Measurements from ENCODE around the gene MEI1.
"Not testable (repeated sequence)": the region's sequence is repeated elsewhere in the genome, so short reads cannot be mapped to it uniquely, and the experiment has no call there.

The MEI1 gene

DNA sequence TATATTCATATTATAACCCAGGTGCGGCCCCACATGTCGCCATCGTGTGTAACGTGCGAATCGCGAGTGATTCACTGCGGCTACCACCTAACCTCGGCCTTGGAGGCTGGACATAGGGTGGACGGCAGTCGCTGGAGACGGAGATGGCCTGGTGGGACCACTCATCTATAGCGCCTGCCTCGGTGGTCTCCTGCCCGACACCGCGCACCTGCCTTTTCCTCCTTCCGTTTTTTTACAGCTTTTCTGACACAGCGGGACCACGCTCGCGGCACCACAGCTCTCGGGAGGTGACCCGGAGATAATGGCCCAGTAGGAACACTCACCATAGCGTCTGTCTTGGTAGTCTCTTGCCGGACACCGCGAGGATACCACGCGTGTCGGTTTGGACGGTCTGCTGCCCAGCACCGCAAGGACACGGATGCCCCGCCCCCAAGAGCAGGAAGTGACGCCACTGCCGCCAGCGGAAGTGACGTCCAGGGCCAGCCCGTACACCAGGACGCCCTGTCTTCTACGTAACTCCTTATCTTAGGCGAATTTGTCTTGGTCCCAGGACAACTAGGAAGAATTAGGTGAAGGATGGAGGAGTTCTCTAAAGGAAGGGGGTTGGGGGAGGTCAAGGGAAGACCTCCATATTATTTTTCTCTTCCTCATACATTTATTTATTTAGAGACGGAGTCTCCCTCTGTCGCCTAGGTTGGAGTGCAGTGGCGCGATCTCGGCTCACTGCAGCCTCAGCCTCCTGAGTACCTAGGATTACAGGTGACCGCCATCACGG, 17.1 kb upstream of the MEI1 start:
- peak; percentile 90 for DNase-seq

DNA sequence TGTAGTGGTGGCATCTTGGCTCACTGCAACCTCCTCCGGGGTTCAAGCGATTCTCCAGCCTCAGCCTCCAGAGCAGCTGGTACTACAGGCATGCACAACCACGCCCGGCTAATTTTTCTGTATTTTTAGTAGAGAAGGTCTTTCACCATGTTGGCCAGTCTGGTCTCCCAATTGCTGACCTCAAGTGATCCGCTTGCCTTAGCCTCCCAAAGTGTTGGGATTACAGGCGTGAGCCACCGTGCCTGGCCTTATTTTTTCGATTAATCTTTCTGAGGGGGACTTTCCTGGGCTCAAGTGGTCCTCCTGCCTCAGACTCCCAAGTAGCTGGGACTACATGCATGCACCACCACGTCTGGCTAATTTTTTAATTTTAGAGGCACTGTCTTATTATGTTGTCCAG, 16.3 kb upstream of the MEI1 start:
- DNase-seq, result no peak

- DNase-seq, result no peak
Observed at GRCh38 chr22:41683616-41684015, 15.7 kb upstream of the MEI1 start.

GRCh38 chr22:41684194-41684593, 15.1 kb upstream of the MEI1 start:
- no peak for DNase-seq

DNA sequence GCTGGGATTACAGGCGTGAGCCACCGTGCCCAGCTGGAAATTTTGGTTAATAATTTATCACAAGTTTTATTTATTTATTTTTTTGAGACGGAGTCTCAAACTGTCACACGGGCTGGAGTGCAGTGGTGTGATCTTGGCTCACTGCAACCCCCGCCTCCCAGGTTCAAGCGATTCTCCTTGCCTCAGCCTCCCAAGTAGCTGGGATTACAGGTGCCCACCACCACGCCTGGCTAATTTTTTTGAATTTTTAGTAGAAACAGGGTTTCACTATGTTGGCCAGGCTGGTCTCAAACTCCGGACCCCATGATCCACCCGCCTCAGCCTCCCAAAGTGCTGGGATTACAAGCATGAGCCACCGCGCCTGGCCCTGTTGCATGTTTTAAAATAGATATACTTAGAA, 12.4 kb upstream of the MEI1 start:
- not testable (repeated sequence) for DNase-seq

DNA sequence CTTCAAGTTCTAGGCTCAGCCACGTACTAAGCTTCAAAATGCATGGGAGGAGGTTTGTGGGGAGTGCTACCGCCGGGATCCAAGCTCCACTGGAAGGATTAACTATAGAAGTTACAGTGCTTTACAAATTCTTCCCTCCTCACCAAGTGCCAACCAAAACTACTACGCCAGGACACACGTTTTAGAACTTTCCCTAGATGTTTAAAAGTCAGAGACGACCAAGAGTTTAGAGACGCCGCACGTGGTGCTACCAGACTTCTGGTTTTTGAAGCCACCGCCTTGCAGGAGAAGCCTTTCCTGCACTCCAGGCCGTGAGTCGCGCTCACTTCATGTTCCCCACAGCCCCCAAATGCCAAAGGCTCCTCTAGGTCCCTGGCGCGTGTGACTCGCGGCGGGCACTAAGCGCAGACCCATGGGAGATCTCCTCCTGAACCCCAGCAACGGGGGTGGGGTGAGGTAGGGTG, 11.4 kb upstream of the MEI1 start:
- peak; percentile 34 for DNase-seq

DNA sequence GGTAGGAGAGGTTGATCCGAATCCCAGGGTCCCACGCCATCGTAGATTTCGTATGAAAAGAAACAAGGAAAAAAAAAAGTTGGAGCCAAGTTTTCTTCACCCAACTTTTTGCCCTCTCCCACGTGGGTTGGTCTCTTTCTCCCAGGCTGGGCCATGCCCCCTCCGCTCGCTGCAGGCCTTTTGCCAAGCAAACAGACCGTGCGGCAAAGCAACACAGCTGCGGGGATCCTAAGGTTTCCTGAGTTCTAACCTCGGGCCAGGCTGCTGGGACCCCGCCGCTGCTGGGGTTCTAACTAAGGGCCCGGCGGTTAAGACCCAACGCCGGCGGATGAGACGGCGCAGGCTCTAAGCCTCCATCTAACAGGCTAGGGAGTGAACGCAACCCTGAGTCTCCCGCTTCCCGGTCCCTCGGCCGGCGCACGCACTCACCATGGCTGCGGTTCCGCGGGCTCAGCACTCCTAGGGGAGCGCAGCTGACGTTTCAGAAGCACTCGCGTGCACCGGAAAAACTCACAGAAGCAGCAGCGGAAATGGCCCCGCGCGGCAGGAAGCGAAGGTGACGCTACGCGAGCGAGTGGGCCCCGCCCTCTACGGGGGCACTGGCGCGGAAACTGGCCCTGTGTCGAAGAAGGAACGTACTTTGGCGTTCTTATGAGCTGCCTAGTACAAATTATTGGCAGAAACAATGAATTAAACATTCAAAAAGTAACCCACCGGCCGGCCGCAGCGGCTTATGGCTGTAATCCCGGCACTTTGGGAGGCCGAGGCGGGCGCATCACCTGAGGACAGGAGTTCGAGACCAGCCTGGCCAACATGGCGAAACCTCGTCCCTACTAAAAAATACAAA, 10.7 kb upstream of the MEI1 start, which contains the start of gene SNU13:
Gene SNU13 (minus strand): TSS at position 503 of the 847 bp plus-strand sequence. CDS start 71 bp downstream, at position 432.
- peak; percentile 95 for DNase-seq

- no peak for DNase-seq
Observed at GRCh38 chr22:41690476-41690875, 8.8 kb upstream of the MEI1 start.

- DNase-seq, result no peak
Observed at GRCh38 chr22:41695211-41695610, 4.1 kb upstream of the MEI1 start.

- DNase-seq, result no peak
Observed at GRCh38 chr22:41696703-41697102, 2.6 kb upstream of the MEI1 start.

- peak; percentile 96 for DNase-seq
Observed at GRCh38 chr22:41697126-41697775, 2.1 kb upstream of the MEI1 start.

- DNase-seq, result no peak
Observed at GRCh38 chr22:41700108-41700364, 733 bp downstream of the MEI1 start.

GRCh38 chr22:41702763-41703162, 3.5 kb downstream of the MEI1 start:
- DNase-seq, result no peak

GRCh38 chr22:41709341-41709740, 10.0 kb downstream of the MEI1 start:
- no peak for DNase-seq

- DNase-seq, result no peak
Observed at GRCh38 chr22:41713004-41713403, 13.7 kb downstream of the MEI1 start.

- no peak for DNase-seq
Observed at GRCh38 chr22:41722496-41722895, 23.2 kb downstream of the MEI1 start.

DNA sequence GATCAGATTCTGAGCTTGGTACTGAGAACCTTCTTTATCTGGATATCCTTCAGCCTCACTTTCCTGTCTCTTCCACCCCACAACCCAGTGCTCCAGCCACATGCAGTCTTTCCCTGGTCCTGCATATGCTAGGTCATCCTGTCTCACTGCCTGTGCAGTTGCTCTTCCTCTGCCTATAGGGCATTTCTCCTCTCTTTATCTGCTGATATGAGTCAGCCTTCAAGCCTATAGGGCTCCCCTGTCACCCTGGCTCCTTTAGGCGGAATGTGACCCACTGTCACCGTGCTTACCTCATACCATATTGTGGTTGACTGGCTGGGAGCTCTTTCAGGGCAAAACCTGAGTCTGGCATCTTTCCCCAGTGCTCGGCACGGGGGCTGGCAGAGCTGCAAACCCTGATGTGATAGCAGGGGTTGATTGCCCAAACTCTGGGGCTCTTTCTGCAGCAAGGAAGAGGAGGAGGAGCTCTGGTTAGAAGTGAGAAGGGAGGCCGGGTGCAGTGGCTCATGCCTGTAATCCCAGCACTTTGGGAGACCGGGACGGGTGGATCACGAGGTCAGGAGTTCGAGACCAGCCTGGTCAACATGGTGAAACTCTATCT, 26.3 kb downstream of the MEI1 start:
- no peak for DNase-seq

DNA sequence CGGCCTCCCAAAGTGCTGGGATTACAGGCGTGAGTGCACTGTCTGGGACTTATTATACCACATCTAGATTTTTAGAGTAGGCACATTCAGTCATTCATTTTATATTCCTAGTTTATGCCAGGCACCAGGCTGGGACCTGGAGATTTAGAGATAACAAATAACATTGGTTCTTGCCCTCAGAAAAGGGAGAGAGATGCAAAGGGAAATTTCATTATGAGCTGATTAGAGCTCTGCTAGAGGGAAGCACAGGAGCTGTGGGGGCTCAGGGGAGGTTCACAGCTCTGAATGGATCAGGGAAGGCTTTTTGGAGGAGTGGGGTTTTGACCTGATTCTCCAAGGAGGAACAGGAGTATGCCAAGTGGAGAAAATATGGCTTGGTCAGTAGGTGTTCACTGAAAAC, 32.3 kb downstream of the MEI1 start:
- no peak for DNase-seq

- DNase-seq, result no peak
Observed at GRCh38 chr22:41732096-41732772, 32.9 kb downstream of the MEI1 start.

GRCh38 chr22:41733241-41733640, 33.9 kb downstream of the MEI1 start:
- DNase-seq, result not testable (repeated sequence)

DNA sequence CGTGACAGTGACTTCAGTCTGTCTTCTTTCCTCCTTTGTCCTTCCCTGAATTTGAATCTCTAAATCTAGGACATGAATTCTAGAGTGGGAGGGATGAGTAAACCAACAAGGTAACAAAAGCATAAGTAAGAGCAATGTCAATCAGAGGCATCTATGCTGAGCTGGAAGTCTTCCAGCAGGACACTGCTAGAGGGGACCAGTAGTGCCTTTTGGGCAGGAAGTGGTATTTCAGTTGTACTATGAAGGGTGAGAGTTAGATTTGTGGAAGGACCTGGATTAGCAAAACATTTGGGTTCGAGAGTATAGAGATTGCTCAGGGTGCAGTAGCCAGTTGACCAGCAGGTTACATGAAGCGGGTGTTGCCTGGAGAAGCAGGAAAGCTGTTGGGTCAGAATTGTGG, 40.3 kb downstream of the MEI1 start:
- DNase-seq, result no peak

GRCh38 chr22:41742918-41743317, 43.6 kb downstream of the MEI1 start:
- DNase-seq, result no peak

DNA sequence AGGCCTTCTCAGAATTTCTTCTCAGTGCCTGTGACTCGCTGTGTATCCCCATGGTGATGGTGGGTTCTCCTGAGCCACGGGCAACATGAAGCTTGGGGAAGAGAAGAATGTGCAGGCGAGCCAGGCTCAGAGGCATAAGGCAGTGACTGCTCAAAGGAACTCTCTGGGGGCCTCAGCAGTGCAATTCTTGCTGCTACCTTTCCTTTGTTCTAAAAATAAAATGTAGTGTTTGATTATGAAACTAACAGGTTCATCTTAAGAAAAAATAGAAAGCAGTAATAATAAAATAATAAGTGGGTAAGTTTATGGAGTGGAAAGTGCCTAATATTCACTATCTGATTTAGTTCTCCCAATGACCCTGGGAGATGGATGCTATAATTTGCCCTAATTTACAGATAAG, 46.7 kb downstream of the MEI1 start:
- DNase-seq, result no peak
